Trophoblast cell (in vitro differentiated cells and primary cell): Measurements from ENCODE around the gene BIVM.

Source experiments
- DNase-seq, 2 donors: peaks; one replicate each; pipeline ENCODE4 v3.0.0-alpha.2; 2016
- H2AFZ ChIP-seq: 2 replicates; pipeline ENCODE4 v1.6.1; 2013; ENCODE audit warnings: low read length, moderate library complexity, mild to moderate bottlenecking; ENCODE audit not compliant: insufficient read depth, poor library complexity
- H2AK5ac ChIP-seq: 2 replicates; pipeline ENCODE4 v1.6.1; 2013; ENCODE audit warnings: mild to moderate bottlenecking, low read length
- H2BK120ac ChIP-seq: 2 replicates; pipeline ENCODE4 v1.6.1; 2013; ENCODE audit warnings: low read length, mild to moderate bottlenecking, moderate library complexity; ENCODE audit not compliant: insufficient read depth, poor library complexity
- H2BK12ac ChIP-seq: 2 replicates; pipeline ENCODE4 v1.6.1; 2013; ENCODE audit warnings: mild to moderate bottlenecking, low read length, moderate library complexity
- H2BK5ac ChIP-seq: 2 replicates; pipeline ENCODE4 v1.6.1; 2013; ENCODE audit warnings: low read length, low read depth, moderate library complexity, mild to moderate bottlenecking; ENCODE audit not compliant: poor library complexity
- H3K14ac ChIP-seq: 2 replicates; pipeline ENCODE4 v1.6.1; 2013; ENCODE audit warnings: mild to moderate bottlenecking, low read length
- H3K18ac ChIP-seq: 2 replicates; pipeline ENCODE4 v1.6.1; 2013; ENCODE audit warnings: mild to moderate bottlenecking, low read length
- H3K23ac ChIP-seq: 2 replicates; pipeline ENCODE4 v1.6.1; 2013; ENCODE audit warnings: low read length
- H3K27ac ChIP-seq: 2 replicates; pipeline ENCODE4 v1.5.1; 2013; ENCODE audit warnings: low read depth, mild to moderate bottlenecking, inconsistent platforms, low read length, moderate library complexity
- H3K27me3 ChIP-seq: 2 replicates; pipeline ENCODE4 v1.6.1; 2013; ENCODE audit warnings: inconsistent platforms, mild to moderate bottlenecking, low read length, moderate library complexity; ENCODE audit not compliant: insufficient read depth
- H3K36me3 ChIP-seq, 2 experiments: 1 replicate in 1 of 2; 2 replicates in 1 of 2; pipeline ENCODE4 v1.6.1; 2013; ENCODE audit warnings: low read length in 2 of 2, mild to moderate bottlenecking in 2 of 2, moderate library complexity in 1 of 2; ENCODE audit not compliant: insufficient read depth in 2 of 2, control insufficient read depth in 1 of 2
- H3K4ac ChIP-seq: 2 replicates; pipeline ENCODE4 v1.6.1; 2013; ENCODE audit warnings: low read depth, mild to moderate bottlenecking, low read length, moderate library complexity
- H3K4me1 ChIP-seq, 2 experiments: 1 replicate in 1 of 2; 2 replicates in 1 of 2; pipeline ENCODE4 v1.6.1; 2013; ENCODE audit warnings: low read length in 2 of 2, mild to moderate bottlenecking in 2 of 2, moderate library complexity in 1 of 2; ENCODE audit not compliant: insufficient read depth in 2 of 2, control insufficient read depth in 1 of 2
- H3K4me2 ChIP-seq: 2 replicates; pipeline ENCODE4 v1.6.1; 2013; ENCODE audit warnings: inconsistent platforms, mild to moderate bottlenecking, low read length, moderate library complexity
- H3K4me3 ChIP-seq: 2 replicates; pipeline ENCODE4 v1.5.1; 2013; ENCODE audit warnings: mild to moderate bottlenecking, low read depth, low read length, inconsistent platforms
- H3K79me1 ChIP-seq: one replicate; pipeline ENCODE4 v1.6.1; 2013; ENCODE audit warnings: low read length
- H3K79me2 ChIP-seq: 2 replicates; pipeline ENCODE4 v1.6.1; 2013; ENCODE audit warnings: low read length, mild to moderate bottlenecking; ENCODE audit not compliant: control insufficient read depth, insufficient read depth, poor library complexity
- H3K9ac ChIP-seq: 2 replicates; pipeline ENCODE4 v1.6.1; 2013; ENCODE audit warnings: mild to moderate bottlenecking, low read length
- H3K9me3 ChIP-seq: 2 replicates; pipeline ENCODE4 v1.6.1; 2013; ENCODE audit warnings: low read depth, mild to moderate bottlenecking, control low read depth, inconsistent platforms, low read length; ENCODE audit not compliant: insufficient read depth
- H4K12ac ChIP-seq: 2 replicates; pipeline ENCODE4 v1.6.1; 2013; ENCODE audit warnings: low read depth, mild to moderate bottlenecking, low read length, moderate library complexity
- H4K8ac ChIP-seq: 2 replicates; pipeline ENCODE4 v1.6.1; 2013; ENCODE audit warnings: low read depth, mild to moderate bottlenecking, low read length, moderate library complexity
- H4K91ac ChIP-seq: one replicate; pipeline ENCODE4 v1.6.1; 2013; ENCODE audit warnings: low read depth, mild to moderate bottlenecking, low read length, moderate library complexity
- WGBS: extraction: QIAGEN DNeasy Blood & Tissue Kit; methylation state at CpG from one replicate; pipeline ENCODE4 v1.1.7; 2013; ENCODE audit warnings: missing lambda C conversion rate; ENCODE audit not compliant: insufficient read length, insufficient coverage; ENCODE audit errors: extremely low coverage; 5-methylcytosine and 5-hydroxymethylcytosine counted together

BIVM gene

GRCh38 chr13:102839462-102839861 is 40.5 kb downstream of the BIVM start:
- no peaks in the 10 kb centered on the region for H3K79me2 ChIP-seq
- no peaks in the 10 kb centered on the region for H3K9me3 ChIP-seq
- DNase-seq = no peak
- H2AFZ ChIP-seq = no peak overlapping the region
- H4K8ac ChIP-seq = no peak overlapping the region
- H4K91ac ChIP-seq = no peak overlapping the region
- H3K36me3 ChIP-seq = no peaks in the 10 kb centered on the region
- H3K9ac ChIP-seq = no peak overlapping the region
- no peak overlapping the region for H3K27ac ChIP-seq
- no peak overlapping the region for H2BK5ac ChIP-seq
- no peak overlapping the region for H3K18ac ChIP-seq
- H3K27me3 ChIP-seq = no peaks in the 10 kb centered on the region
- no peak overlapping the region for H3K4ac ChIP-seq
- H3K4me1 ChIP-seq = no peaks in the 10 kb centered on the region
- H3K14ac ChIP-seq = no peak overlapping the region
- WGBS = no CpG with 5 or more reads among the region's 5 CpGs
- H2BK12ac ChIP-seq = no peak overlapping the region
- H2BK120ac ChIP-seq = no peak overlapping the region
- no peak overlapping the region for H3K4me2 ChIP-seq
- H3K4me3 ChIP-seq = no peak overlapping the region
- no peak overlapping the region for H4K12ac ChIP-seq
- no peaks in the 10 kb centered on the region for H3K79me1 ChIP-seq
- no peak overlapping the region for H3K23ac ChIP-seq
- H2AK5ac ChIP-seq = no peak overlapping the region

DNA sequence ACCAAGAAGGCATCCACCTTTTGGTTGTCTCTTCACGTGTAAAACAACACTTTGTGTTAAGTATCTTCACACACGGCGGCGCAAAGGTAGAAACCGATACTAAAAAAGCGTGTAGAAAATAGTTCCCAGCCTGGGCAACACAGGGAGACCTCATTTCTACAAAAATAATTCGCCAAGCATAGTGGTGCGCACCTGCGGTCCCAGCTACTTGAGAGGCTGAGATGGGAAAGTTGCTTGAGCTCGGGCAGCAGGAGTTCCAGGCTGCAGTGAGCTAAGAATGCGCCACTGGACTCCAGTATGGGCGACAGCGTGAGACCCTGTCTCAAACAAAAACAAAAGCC is 46.3 kb downstream of the BIVM start:
- no peaks in the 10 kb centered on the region for H3K27me3 ChIP-seq
- H3K9ac ChIP-seq = peak overlapping the region; percentile 59
- H4K8ac ChIP-seq = peak overlapping the region; percentile 94
- no peaks in the 10 kb centered on the region for H3K9me3 ChIP-seq
- H2AK5ac ChIP-seq = no peak overlapping the region
- H3K27ac ChIP-seq = no peak overlapping the region
- H3K4me2 ChIP-seq = peak overlapping the region; percentile 91
- no CpG with 5 or more reads among the region's 13 CpGs for WGBS
- H2AFZ ChIP-seq = peak overlapping the region; percentile 86
- H3K23ac ChIP-seq = no peak overlapping the region
- H4K91ac ChIP-seq = peak overlapping the region; percentile 61
- no peak overlapping the region for H2BK5ac ChIP-seq
- no peak for DNase-seq
- H3K18ac ChIP-seq = no peak overlapping the region
- peaks cover 10% of the 10 kb centered on the region for H3K79me1 ChIP-seq
- H3K4ac ChIP-seq = no peak overlapping the region
- peak overlapping the region; percentile 34 for H3K14ac ChIP-seq
- H3K36me3 ChIP-seq = no peaks in the 10 kb centered on the region
- H3K79me2 ChIP-seq = peaks cover 4% of the 10 kb centered on the region
- peak overlapping the region; percentile 91 for H4K12ac ChIP-seq
- H2BK12ac ChIP-seq = no peak overlapping the region
- peaks cover 1 to 4% of the 10 kb centered on the region in 2 experiments for H3K4me1 ChIP-seq
- H3K4me3 ChIP-seq = peak overlapping the region; percentile 78
- no peak overlapping the region for H2BK120ac ChIP-seq

GRCh38 chr13:102845630-102846260 is 46.8 kb downstream of the BIVM start, which contains the start of gene ERCC5:
Gene ERCC5, plus strand, starts transcription at chr13:102846032. Its CDS starts 235 bp downstream, at chr13:102846267.
- Histone ChIP-seq H4K8ac (peak within 1 kb of the TSS; percentile 94), H2AK5ac (no peak within 1 kb of the TSS), H2BK120ac (peak within 1 kb of the TSS; percentile 93), H4K12ac (peak within 1 kb of the TSS; percentile 91), H3K4me3 (peak within 1 kb of the TSS; percentile 78), H3K79me2 (peaks cover 4% of the 10 kb centered on the region), H3K9ac (peak within 1 kb of the TSS; percentile 59), H3K14ac (peak within 1 kb of the TSS; percentile 69), H3K4ac (peak within 1 kb of the TSS; percentile 27), H3K18ac (peak within 1 kb of the TSS; percentile 86), H2BK12ac (no peak within 1 kb of the TSS), H2AFZ (peak within 1 kb of the TSS; percentile 86), H4K91ac (peak within 1 kb of the TSS; percentile 78), H3K27me3 (no peaks in the 10 kb centered on the region), H3K4me2 (peak within 1 kb of the TSS; percentile 91), H3K23ac (no peak within 1 kb of the TSS), H2BK5ac (peak within 1 kb of the TSS; percentile 73), H3K9me3 (no peaks in the 10 kb centered on the region), H3K79me1 (peaks cover 10% of the 10 kb centered on the region), H3K27ac (peak within 1 kb of the TSS; percentile 75), H3K4me1 (peaks cover 1 to 4% of the 10 kb centered on the region in 2 experiments), H3K36me3 (no peaks in the 10 kb centered on the region)
- WGBS = no CpG with 5 or more reads among the region's 49 CpGs
- peak; percentile 98 to 99 for DNase-seq

DNA sequence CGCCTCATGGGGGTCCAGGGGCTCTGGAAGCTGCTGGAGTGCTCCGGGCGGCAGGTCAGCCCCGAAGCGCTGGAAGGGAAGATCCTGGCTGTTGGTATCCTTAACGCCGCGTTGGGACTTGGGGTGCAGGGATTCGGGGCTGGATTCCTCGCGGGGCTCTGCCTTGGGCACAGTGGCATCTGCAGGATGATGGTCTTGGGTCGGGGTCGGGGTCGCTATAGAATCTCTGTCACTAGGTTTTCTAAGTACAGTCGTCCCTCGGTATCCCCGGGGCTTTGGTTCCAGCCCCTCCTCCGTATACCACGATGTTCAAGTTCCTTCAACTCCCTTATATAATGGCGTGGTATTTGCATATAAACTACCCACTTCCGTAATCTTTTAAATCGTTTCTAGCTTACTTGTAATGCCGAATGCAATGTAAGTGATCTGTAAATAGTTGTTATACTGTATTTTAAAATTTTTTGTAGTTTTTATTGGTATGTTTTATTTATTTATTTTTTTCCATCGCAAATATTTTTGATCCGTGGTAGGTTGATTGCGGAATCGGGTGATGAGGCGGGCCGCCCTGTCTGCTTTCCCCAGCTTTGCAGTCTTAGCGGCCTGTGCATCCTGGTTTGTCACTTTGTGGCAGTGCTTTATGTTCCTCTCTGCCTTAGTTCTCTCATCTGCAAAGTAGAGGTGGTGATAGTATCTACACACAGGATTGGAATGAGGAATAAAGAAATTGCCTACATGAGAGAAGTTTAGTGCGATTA is 47.5 kb downstream of the BIVM start:
- Histone ChIP-seq H3K18ac (peak overlapping the region; percentile 49), H2AFZ (peak overlapping the region; percentile 86), H3K14ac (peak overlapping the region; percentile 16), H3K23ac (no peak overlapping the region), H3K9me3 (no peaks in the 10 kb centered on the region), H3K79me1 (peaks cover 10% of the 10 kb centered on the region), H3K79me2 (peaks cover 4% of the 10 kb centered on the region), H3K27me3 (no peaks in the 10 kb centered on the region), H3K27ac (peak overlapping the region; percentile 75), H3K36me3 (no peaks in the 10 kb centered on the region), H2BK5ac (peak overlapping the region; percentile 73), H4K8ac (peak overlapping the region; percentile 94), H3K4ac (peak overlapping the region; percentile 27), H3K4me1 (peaks cover 1 to 4% of the 10 kb centered on the region in 2 experiments), H2AK5ac (no peak overlapping the region), H3K9ac (peak overlapping the region; percentile 4), H3K4me2 (peak overlapping the region; percentile 91), H2BK12ac (no peak overlapping the region), H3K4me3 (peak overlapping the region; percentile 78), H4K12ac (no peak overlapping the region), H2BK120ac (peak overlapping the region; percentile 26), H4K91ac (peak overlapping the region; percentile 53)
- WGBS = no CpG with 5 or more reads among the region's 31 CpGs
- peak; percentile 25 to 56 for DNase-seq
